NCI-H128 (cell line): ENCODE results near the gene ADAM15.

Experiments used
- DNase-seq: peaks from one replicate; lab custom pipeline; 2025; ENCODE audit not compliant: unreplicated experiment; lab: John Stamatoyannopoulos, UW

Gene ADAM15

GRCh38 chr1:155050560-155051341 is at the start of gene ADAM15:
Gene ADAM15, plus strand, starts transcription at chr1:155051316. Its CDS starts 71 bp downstream, at chr1:155051387.
- DNase-seq: peak; percentile 72

GRCh38 chr1:155001425-155001674 is 49.8 kb upstream of the ADAM15 start:
- DNase-seq: no peak

- DNase-seq: peak; percentile 97
These were observed 49.2 kb upstream of the ADAM15 start for GRCh38 chr1:155001675-155002463.

GRCh38 chr1:155002464-155003226 is 48.5 kb upstream of the ADAM15 start, which contains the start of gene ZBTB7B:
Gene ZBTB7B, plus strand, starts transcription at chr1:155002802. Its CDS starts 11,859 bp downstream, at chr1:155014661.
- DNase-seq: no peak

- peak; percentile 42 for DNase-seq
These were observed 47.8 kb upstream of the ADAM15 start for GRCh38 chr1:155003227-155003765.

GRCh38 chr1:155003766-155004351 is 47.3 kb upstream of the ADAM15 start:
- DNase-seq: no peak

GRCh38 chr1:155004352-155005075 is 46.6 kb upstream of the ADAM15 start:
- DNase-seq: no peak

- no peak for DNase-seq
These were observed 45.8 kb upstream of the ADAM15 start for GRCh38 chr1:155005076-155006011.

- no peak for DNase-seq
These were observed 44.5 kb upstream of the ADAM15 start for GRCh38 chr1:155006601-155007101.

- no peak for DNase-seq
These were observed 43.8 kb upstream of the ADAM15 start for GRCh38 chr1:155007251-155007828.

GRCh38 chr1:155008015-155008941 is 42.8 kb upstream of the ADAM15 start:
- no peak for DNase-seq

GRCh38 chr1:155009221-155009711 is 41.9 kb upstream of the ADAM15 start:
- DNase-seq: no peak

GRCh38 chr1:155009742-155010141 is 41.4 kb upstream of the ADAM15 start:
- no peak for DNase-seq

GRCh38 chr1:155010211-155010918 is 40.8 kb upstream of the ADAM15 start:
- no peak for DNase-seq

GRCh38 chr1:155011004-155011416 is 40.1 kb upstream of the ADAM15 start:
- DNase-seq: no peak

- no peak for DNase-seq
These were observed 39.6 kb upstream of the ADAM15 start for GRCh38 chr1:155011437-155012025.
